ENCODE data around the gene EXOSC6. TPM values are rescaled to one million over a fixed set of nuclear protein-coding genes. Genes with fewer than 3 reads are reported as not detected.
"Not testable (repeated sequence)": the region's sequence is repeated elsewhere in the genome, so short reads cannot be mapped to it uniquely, and the experiment has no call there.

Gene EXOSC6
- total and polyA plus RNA-seq, 2 experiments from 2014 or later, result 13.7 to 27.8 TPM

- not testable (repeated sequence) for H3F3A ChIP-seq (replicated peaks; ENCODE audit: low read depth); H3K27ac Mint-ChIP-seq; H3K9me3 Mint-ChIP-seq; ATAC-seq; H3K4me1 Mint-ChIP-seq; H3K27me3 ChIP-seq (ENCODE audit: insufficient read depth); DNase-seq (ENCODE audit: low spot score); H3K9me2 ChIP-seq (ENCODE audit: insufficient read depth); H3K27ac ChIP-seq (ENCODE audit: low read depth); H4K20me1 ChIP-seq (replicated peaks; ENCODE audit: insufficient read depth); H3K27me3 Mint-ChIP-seq (ENCODE audit: insufficient read depth, low read depth, poor library complexity); H2AFZ ChIP-seq; H3K4me1 ChIP-seq (ENCODE audit: insufficient read depth); H3K4me3 ChIP-seq; H3K4me2 ChIP-seq; H3K79me2 ChIP-seq (replicated peaks; ENCODE audit: insufficient read depth); H3K4me3 Mint-ChIP-seq
- H3K36me3 Mint-ChIP-seq (ENCODE audit: low read depth), result peaks cover 51% of the 10 kb centered on the region; the same call in 2 of the 3 replicates
- H3K36me3 ChIP-seq (ENCODE audit: insufficient read depth), result peaks cover 17% of the 10 kb centered on the region; the same call in 1 of the 2 replicates
Measured at GRCh38 chr16:70222574-70222973, 29.2 kb downstream of the EXOSC6 start.

- not testable (repeated sequence) for H3K4me3 Mint-ChIP-seq; DNase-seq (ENCODE audit: low spot score); H3K27ac ChIP-seq (ENCODE audit: low read depth); H3K4me1 Mint-ChIP-seq; H3K4me2 ChIP-seq; H3K36me3 ChIP-seq (ENCODE audit: insufficient read depth); H3K4me1 ChIP-seq (ENCODE audit: insufficient read depth); H3K79me2 ChIP-seq (replicated peaks; ENCODE audit: insufficient read depth); H4K20me1 ChIP-seq (replicated peaks; ENCODE audit: insufficient read depth); H3K9me2 ChIP-seq (ENCODE audit: insufficient read depth); H3K9me3 Mint-ChIP-seq; H3K27ac Mint-ChIP-seq; H3F3A ChIP-seq (replicated peaks; ENCODE audit: low read depth); ATAC-seq; H3K4me3 ChIP-seq; H3K27me3 Mint-ChIP-seq (ENCODE audit: insufficient read depth, low read depth, poor library complexity); H2AFZ ChIP-seq; H3K27me3 ChIP-seq (ENCODE audit: insufficient read depth)
- H3K36me3 Mint-ChIP-seq (ENCODE audit: low read depth), result peaks cover 35% of the 10 kb centered on the region
Measured at GRCh38 chr16:70218586-70218985, 33.2 kb downstream of the EXOSC6 start.

GRCh38 chr16:70206382-70206781 is 45.4 kb downstream of the EXOSC6 start:
- H4K20me1 ChIP-seq (replicated peaks; ENCODE audit: insufficient read depth); H3K27me3 ChIP-seq (ENCODE audit: insufficient read depth); H3K79me2 ChIP-seq (replicated peaks; ENCODE audit: insufficient read depth); H3K4me1 Mint-ChIP-seq; H3K36me3 ChIP-seq (ENCODE audit: insufficient read depth); H3F3A ChIP-seq (replicated peaks; ENCODE audit: low read depth); H2AFZ ChIP-seq; H3K27ac ChIP-seq (ENCODE audit: low read depth); H3K4me2 ChIP-seq; H3K4me3 Mint-ChIP-seq; H3K9me3 Mint-ChIP-seq; H3K27ac Mint-ChIP-seq; H3K27me3 Mint-ChIP-seq (ENCODE audit: insufficient read depth, low read depth, poor library complexity); ATAC-seq; DNase-seq (ENCODE audit: low spot score); H3K9me2 ChIP-seq (ENCODE audit: insufficient read depth); H3K4me1 ChIP-seq (ENCODE audit: insufficient read depth); H3K4me3 ChIP-seq: not testable (repeated sequence)
- peaks cover 39% of the 10 kb centered on the region for H3K36me3 Mint-ChIP-seq (ENCODE audit: low read depth)

GRCh38 chr16:70204668-70205405 is 46.9 kb downstream of the EXOSC6 start:
- H3K9me2 ChIP-seq (ENCODE audit: insufficient read depth); H2AFZ ChIP-seq; H3K36me3 ChIP-seq (ENCODE audit: insufficient read depth); H3K27me3 ChIP-seq (ENCODE audit: insufficient read depth); H3K27ac ChIP-seq (ENCODE audit: low read depth); H3K4me2 ChIP-seq; H3K4me3 ChIP-seq; H3K4me1 ChIP-seq (ENCODE audit: insufficient read depth); H3K27me3 Mint-ChIP-seq (ENCODE audit: insufficient read depth, low read depth, poor library complexity); DNase-seq (ENCODE audit: low spot score); H3K79me2 ChIP-seq (replicated peaks; ENCODE audit: insufficient read depth); H3K4me1 Mint-ChIP-seq; H3K27ac Mint-ChIP-seq; H4K20me1 ChIP-seq (replicated peaks; ENCODE audit: insufficient read depth); H3K4me3 Mint-ChIP-seq; ATAC-seq; H3K9me3 Mint-ChIP-seq; H3F3A ChIP-seq (replicated peaks; ENCODE audit: low read depth): not testable (repeated sequence)
- peaks cover 31% of the 10 kb centered on the region for H3K36me3 Mint-ChIP-seq (ENCODE audit: low read depth)

- not testable (repeated sequence) for H3K27ac Mint-ChIP-seq
Measured at GRCh38 chr16:70204010-70204409, 47.7 kb downstream of the EXOSC6 start.

GRCh38 chr16:70203508-70203907 is 48.2 kb downstream of the EXOSC6 start:
- not testable (repeated sequence) for H3K9me2 ChIP-seq (ENCODE audit: insufficient read depth); H3K9me3 Mint-ChIP-seq; H3K79me2 ChIP-seq (replicated peaks; ENCODE audit: insufficient read depth); H3K4me3 Mint-ChIP-seq; H3F3A ChIP-seq (replicated peaks; ENCODE audit: low read depth); H2AFZ ChIP-seq; H3K27me3 Mint-ChIP-seq (ENCODE audit: insufficient read depth, low read depth, poor library complexity); H3K27ac Mint-ChIP-seq; H3K4me1 Mint-ChIP-seq; H3K36me3 ChIP-seq (ENCODE audit: insufficient read depth); H3K4me2 ChIP-seq; ATAC-seq; H3K4me1 ChIP-seq (ENCODE audit: insufficient read depth); H3K4me3 ChIP-seq; H4K20me1 ChIP-seq (replicated peaks; ENCODE audit: insufficient read depth); H3K27me3 ChIP-seq (ENCODE audit: insufficient read depth); DNase-seq (ENCODE audit: low spot score); H3K27ac ChIP-seq (ENCODE audit: low read depth)
- H3K36me3 Mint-ChIP-seq (ENCODE audit: low read depth), result peaks cover 27% of the 10 kb centered on the region

More at GRCh38 chr16:70204010-70204409, 47.7 kb downstream of the EXOSC6 start:
- peaks cover 27% of the 10 kb centered on the region for H3K36me3 Mint-ChIP-seq (ENCODE audit: low read depth)
- H3K9me2 ChIP-seq (ENCODE audit: insufficient read depth); H3K4me3 ChIP-seq; H3K4me1 Mint-ChIP-seq; H3K27me3 ChIP-seq (ENCODE audit: insufficient read depth); DNase-seq (ENCODE audit: low spot score); H3K27ac ChIP-seq (ENCODE audit: low read depth); H3K9me3 Mint-ChIP-seq; H3K4me2 ChIP-seq; H2AFZ ChIP-seq; H3K27me3 Mint-ChIP-seq (ENCODE audit: insufficient read depth, low read depth, poor library complexity); H3K4me1 ChIP-seq (ENCODE audit: insufficient read depth); H4K20me1 ChIP-seq (replicated peaks; ENCODE audit: insufficient read depth); H3K36me3 ChIP-seq (ENCODE audit: insufficient read depth); ATAC-seq; H3K79me2 ChIP-seq (replicated peaks; ENCODE audit: insufficient read depth); H3K4me3 Mint-ChIP-seq; H3F3A ChIP-seq (replicated peaks; ENCODE audit: low read depth): not testable (repeated sequence)
